Mesenteric fat pad (tissue), 1 donor: ENCODE measurements around the gene DPCD. TPM values are rescaled to one million over a fixed set of nuclear protein-coding genes. Genes with fewer than 3 reads are reported as not detected.

Source experiments
- DNase-seq: peaks from one replicate; pipeline ENCODE4 v3.0.0-alpha.2; 2020; ENCODE audit warnings: low spot score
- microRNA-seq: library from miRNA; unstranded; fragments of <30 nt; microRNA quantifications from one replicate; pipeline ENCODE4 v1.2.0, GENCODE V29; 2020; ENCODE audit warnings: borderline number of aligned reads
- total RNA-seq: library from RNA; stranded (reverse); fragmentation: NEBNext Ultra II Directional; extraction: Animal tissue kit (Norgen Biotek cat#: 25700); gene quantifications from one replicate; pipeline ENCODE4 v1.2.1, GENCODE V29; 2021
- donor health status: DM: yes; HTN: yes; CAD: no.

DPCD gene
- total RNA-seq, 1 donor from 2014 or later: 5.2 TPM

- no peak for DNase-seq
Observed at GRCh38 chr10:101653536-101653935, 65.4 kb downstream of the DPCD start.

- no peak for DNase-seq
Observed at GRCh38 chr10:101655570-101655969, 67.4 kb downstream of the DPCD start.

GRCh38 chr10:101656890-101657289, 68.8 kb downstream of the DPCD start:
- no peak for DNase-seq

GRCh38 chr10:101658975-101659374, 70.9 kb downstream of the DPCD start:
- DNase-seq: no peak

Small RNA genes within 50 kb of the gene (microRNA-seq; reads per million reads assigned to microRNA genes)
- not detected for gene MIR3158-1
- not detected for gene MIR3158-2

Other genes with a start within 250 kb of the DPCD start
- gene BTRC, start 234.2 kb upstream of the DPCD start, total RNA-seq: 18.3 TPM
- 15.5 TPM for gene POLL, start 64 bp upstream of the DPCD start, total RNA-seq
- gene FBXW4, start 106.8 kb downstream of the DPCD start, total RNA-seq: 55.5 TPM
- gene FGF8, start 187.8 kb downstream of the DPCD start, total RNA-seq: not detected
- gene NPM3, start 195.1 kb downstream of the DPCD start, total RNA-seq: 18.8 TPM
- gene OGA, start 230.1 kb downstream of the DPCD start, total RNA-seq: 92.7 TPM